Stimulated activated naive CD8-positive, alpha-beta T cell treated with anti-CD3 and anti-CD28 coated beads, Interleukin-15, Interleukin-2, amounts not matched to agents 100 ng/mL and 50 ng/mL, for 24 hours (primary cell): ENCODE measurements around the gene SUN1.
"Not testable (repeated sequence)": the region's sequence is repeated elsewhere in the genome, so short reads cannot be mapped to it uniquely, and the experiment has no call there.

Experiments used
- H3K27ac Mint-ChIP-seq: one replicate; pipeline ENCODE4 v1.8.0; 2021; ENCODE audit warnings: mild to moderate bottlenecking, mixed read lengths
- H3K27me3 Mint-ChIP-seq: one replicate; pipeline ENCODE4 v1.8.0; 2021; ENCODE audit warnings: mixed read lengths
- H3K36me3 Mint-ChIP-seq: one replicate; pipeline ENCODE4 v1.8.0; 2021; ENCODE audit warnings: low read depth, mixed read lengths
- H3K4me1 Mint-ChIP-seq: one replicate; pipeline ENCODE4 v1.8.0; 2021; ENCODE audit warnings: low read depth, mixed read lengths
- H3K4me3 Mint-ChIP-seq: one replicate; pipeline ENCODE4 v1.8.0; 2021; ENCODE audit warnings: mild to moderate bottlenecking, mixed read lengths
- H3K9me3 Mint-ChIP-seq: one replicate; pipeline ENCODE4 v1.8.0; 2021; ENCODE audit warnings: mixed read lengths

SUN1 gene

DNA sequence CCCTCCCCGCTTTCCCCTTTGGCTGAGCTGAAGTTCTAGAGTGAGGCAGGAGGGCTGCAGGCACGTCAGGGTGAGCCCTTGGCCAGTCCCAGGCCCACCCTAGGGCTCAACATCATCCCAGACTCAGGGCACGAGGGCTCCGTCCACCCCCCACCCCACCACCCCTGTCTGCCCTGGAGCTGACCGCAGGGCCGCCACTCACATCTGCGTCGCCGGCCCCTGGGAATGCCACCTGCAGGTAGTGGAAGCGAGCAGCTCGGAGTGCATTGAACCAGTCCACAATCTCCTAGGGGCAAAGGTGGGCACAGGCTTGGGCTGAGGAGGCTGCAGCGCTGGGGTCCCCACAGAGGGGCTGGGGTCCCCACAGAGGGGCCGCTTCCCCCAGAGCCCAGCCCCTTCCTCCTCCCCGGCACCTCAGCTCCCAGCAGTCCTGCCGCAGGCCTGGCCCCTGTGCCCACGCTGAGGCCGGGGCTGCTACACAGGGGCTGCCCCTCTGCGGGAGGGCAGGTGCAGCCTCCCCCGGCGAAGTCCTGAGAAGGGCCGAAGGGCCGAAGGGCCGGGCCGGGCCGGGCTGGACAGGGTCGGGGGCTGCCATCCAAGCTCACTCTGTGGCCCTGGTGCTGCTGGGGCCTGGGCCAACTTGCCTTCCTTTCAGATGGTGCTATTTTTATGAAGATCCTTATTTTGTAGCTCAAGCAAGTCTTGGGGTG, 68.2 kb downstream of the SUN1 start:
- peak overlapping the region; percentile 21 for H3K27ac Mint-ChIP-seq
- H3K9me3 Mint-ChIP-seq = no peaks in the 10 kb centered on the region
- no peaks in the 10 kb centered on the region for H3K27me3 Mint-ChIP-seq
- H3K4me3 Mint-ChIP-seq = no peak overlapping the region
- no peaks in the 10 kb centered on the region for H3K4me1 Mint-ChIP-seq
- H3K36me3 Mint-ChIP-seq = peaks cover 17% of the 10 kb centered on the region

GRCh38 chr7:901041-901387, 68.7 kb downstream of the SUN1 start:
- Mint-ChIP-seq H3K4me3 (no peak overlapping the region), H3K36me3 (peaks cover 15% of the 10 kb centered on the region), H3K27ac (peak overlapping the region; percentile 21), H3K27me3 (no peaks in the 10 kb centered on the region), H3K4me1 (no peaks in the 10 kb centered on the region), H3K9me3 (no peaks in the 10 kb centered on the region)

DNA sequence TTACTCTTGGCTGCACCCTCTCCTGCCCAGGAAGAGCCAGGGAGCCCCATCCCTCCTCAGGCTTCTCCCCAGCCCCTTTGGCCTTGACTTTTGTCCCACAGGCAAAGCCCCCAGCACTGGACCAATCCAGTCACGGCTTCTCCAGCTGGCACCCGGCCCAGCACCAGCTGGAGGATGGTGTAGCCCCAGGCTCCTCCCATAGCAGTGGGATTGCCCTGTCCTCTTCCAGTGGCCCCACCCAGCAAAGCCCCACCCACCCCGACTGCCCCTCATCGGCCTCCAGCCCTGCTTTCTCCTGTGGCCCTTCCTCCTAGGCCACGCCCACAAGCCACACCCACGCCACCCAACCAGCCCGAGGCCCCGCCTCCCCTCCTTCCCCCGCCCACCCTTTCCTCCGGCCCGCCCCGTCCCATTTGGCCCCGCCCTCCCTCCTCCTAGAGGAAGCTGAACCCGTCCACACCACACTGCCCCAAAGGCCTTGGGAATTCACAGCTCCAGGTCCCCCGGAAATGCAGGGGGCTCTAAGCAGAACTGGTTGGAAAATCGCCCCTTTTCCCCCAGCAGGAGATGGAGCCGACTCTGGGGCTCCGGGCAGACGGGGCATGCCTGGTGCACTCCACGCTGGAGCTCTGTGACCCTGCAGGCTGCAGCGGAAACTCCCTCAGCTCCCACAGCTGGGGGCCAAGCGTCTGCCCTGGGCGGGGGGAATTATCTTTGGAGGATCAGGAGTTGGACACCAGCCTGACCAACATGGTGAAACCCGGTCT, 69.3 kb downstream of the SUN1 start:
- Mint-ChIP-seq H3K4me1 (no peaks in the 10 kb centered on the region), H3K9me3 (no peaks in the 10 kb centered on the region), H3K27ac (no peak overlapping the region), H3K27me3 (no peaks in the 10 kb centered on the region), H3K36me3 (peaks cover 11% of the 10 kb centered on the region), H3K4me3 (no peak overlapping the region)

DNA sequence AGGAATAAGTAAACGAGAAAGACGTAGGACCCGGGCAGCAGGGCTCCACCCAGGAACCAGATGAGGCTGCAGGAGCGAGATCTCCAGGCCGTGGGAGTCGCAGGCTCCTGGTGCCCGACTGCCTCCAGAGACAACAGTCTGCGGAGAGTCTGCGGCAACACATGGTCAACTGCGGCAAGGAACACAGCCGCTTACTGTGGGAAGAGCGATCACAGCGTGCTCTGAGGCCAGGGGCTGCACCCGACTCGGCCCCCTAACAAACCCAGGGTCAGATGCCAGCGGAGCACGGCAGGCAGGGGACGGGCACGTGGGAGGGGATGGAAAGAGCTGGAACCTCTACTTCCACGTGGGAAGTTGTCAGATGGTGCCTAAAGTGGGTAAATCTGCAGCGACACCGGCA, 70.7 kb downstream of the SUN1 start:
- H3K4me3 Mint-ChIP-seq = no peak overlapping the region
- H3K36me3 Mint-ChIP-seq = peaks cover 7% of the 10 kb centered on the region

DNA sequence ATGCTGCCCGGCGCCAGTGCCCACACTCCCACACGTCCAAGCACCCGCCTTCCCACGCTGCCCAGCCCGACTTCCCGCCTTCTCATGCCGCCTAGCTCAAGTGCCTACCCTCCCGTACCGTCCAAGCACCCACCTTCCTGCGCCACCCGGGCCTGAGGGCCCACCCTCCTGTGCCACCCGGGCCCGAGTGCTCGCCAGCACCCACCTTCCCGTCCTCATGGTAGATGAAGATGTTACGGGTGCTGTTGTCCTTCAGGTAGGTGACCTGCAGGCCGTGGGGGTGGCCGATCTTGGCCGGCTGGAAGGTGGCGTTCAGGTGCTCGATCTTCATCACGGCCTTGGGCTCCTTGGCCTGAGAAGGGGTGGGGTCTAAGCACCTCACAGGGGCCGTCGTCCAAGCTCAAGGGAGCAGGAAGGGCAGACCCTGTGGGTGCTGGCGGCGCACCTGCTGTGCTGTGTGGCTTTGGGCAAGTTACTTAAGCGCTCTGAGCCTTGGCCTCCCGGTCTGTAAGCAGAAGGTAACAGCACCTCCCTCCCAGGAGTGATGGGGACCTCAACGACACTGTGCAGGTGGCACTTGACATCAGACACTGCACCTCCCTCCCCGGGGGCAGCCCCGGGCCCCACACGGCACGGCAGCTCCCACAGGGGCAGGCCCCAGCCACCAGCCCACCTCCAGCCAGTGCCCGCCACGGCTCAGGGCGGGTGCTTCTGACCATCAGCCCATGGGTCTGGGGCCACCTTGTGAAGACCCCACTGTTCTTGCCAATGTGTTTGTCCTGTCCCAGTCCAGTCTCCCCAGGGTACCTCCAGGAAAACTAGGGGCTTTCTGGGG, 71.9 kb downstream of the SUN1 start:
- Mint-ChIP-seq H3K27ac (no peak overlapping the region), H3K36me3 (peaks cover 7% of the 10 kb centered on the region), H3K9me3 (no peaks in the 10 kb centered on the region), H3K4me1 (no peaks in the 10 kb centered on the region), H3K27me3 (no peaks in the 10 kb centered on the region), H3K4me3 (no peak overlapping the region)

More for the DNA sequence above, 70.7 kb downstream of the SUN1 start:
- Mint-ChIP-seq H3K9me3 (no peaks in the 10 kb centered on the region), H3K27me3 (no peaks in the 10 kb centered on the region), H3K4me1 (no peaks in the 10 kb centered on the region), H3K27ac (no peak overlapping the region)

DNA sequence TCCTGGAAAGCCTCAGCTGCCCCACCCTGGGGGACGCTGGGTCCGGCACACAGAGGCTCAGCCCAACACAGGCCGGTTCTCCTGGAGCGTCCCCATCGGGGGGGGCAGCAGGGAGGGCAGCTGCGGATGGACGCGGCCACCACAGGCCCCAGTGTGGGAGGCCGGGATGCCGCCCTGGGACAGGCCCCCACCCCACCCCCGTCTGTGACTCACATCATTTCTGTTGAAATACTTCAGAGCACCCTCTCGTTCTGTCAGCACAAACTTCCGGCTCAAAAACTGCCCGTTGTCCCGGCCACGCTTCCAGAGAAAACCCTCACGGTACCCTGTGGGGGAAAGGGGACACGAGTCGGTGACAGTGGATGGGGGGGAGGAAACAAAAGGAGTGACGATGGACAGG, 72.6 kb downstream of the SUN1 start:
- H3K36me3 Mint-ChIP-seq = peaks cover 7% of the 10 kb centered on the region
- H3K4me1 Mint-ChIP-seq = peaks cover 3% of the 10 kb centered on the region
- no peak overlapping the region for H3K27ac Mint-ChIP-seq
- H3K9me3 Mint-ChIP-seq = no peaks in the 10 kb centered on the region
- no peak overlapping the region for H3K4me3 Mint-ChIP-seq
- H3K27me3 Mint-ChIP-seq = no peaks in the 10 kb centered on the region

DNA sequence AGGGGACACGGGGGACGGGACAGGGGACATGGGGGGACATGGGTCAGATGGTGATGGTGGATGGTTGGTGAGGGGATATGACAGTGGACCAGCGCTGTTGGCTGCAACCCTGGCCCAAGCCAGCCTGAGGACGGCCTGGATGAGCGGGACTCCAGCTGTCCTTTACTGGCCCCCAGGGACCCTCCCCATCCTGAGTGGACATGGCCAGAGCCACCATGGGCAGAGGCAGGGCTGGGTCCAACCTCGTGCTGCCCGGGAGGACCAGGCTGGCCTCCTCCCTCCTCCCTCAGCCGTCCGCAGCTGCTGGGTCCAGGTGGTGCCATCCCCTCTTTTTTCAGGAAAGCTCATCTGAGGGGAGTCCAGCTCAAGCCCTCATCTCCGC, 74.5 kb downstream of the SUN1 start:
- H3K27ac Mint-ChIP-seq = no peak overlapping the region
- no peak overlapping the region for H3K4me3 Mint-ChIP-seq
- peaks cover 13% of the 10 kb centered on the region for H3K4me1 Mint-ChIP-seq
- no peaks in the 10 kb centered on the region for H3K9me3 Mint-ChIP-seq
- no peaks in the 10 kb centered on the region for H3K27me3 Mint-ChIP-seq
- peaks cover 7% of the 10 kb centered on the region for H3K36me3 Mint-ChIP-seq

- Mint-ChIP-seq H3K27ac (no peak overlapping the region), H3K4me3 (no peak overlapping the region), H3K4me1 (peaks cover 13% of the 10 kb centered on the region), H3K27me3 (no peaks in the 10 kb centered on the region), H3K9me3 (no peaks in the 10 kb centered on the region), H3K36me3 (peaks cover 7% of the 10 kb centered on the region)
Observed at GRCh38 chr7:907158-907980, 75.1 kb downstream of the SUN1 start.

- H3K9me3 Mint-ChIP-seq = no peaks in the 10 kb centered on the region
- H3K4me1 Mint-ChIP-seq = peaks cover 16% of the 10 kb centered on the region
- H3K4me3 Mint-ChIP-seq = no peak overlapping the region
- H3K27ac Mint-ChIP-seq = no peak overlapping the region
- H3K27me3 Mint-ChIP-seq = no peaks in the 10 kb centered on the region
- no peaks in the 10 kb centered on the region for H3K36me3 Mint-ChIP-seq
Observed at GRCh38 chr7:908159-908581, 75.9 kb downstream of the SUN1 start.

DNA sequence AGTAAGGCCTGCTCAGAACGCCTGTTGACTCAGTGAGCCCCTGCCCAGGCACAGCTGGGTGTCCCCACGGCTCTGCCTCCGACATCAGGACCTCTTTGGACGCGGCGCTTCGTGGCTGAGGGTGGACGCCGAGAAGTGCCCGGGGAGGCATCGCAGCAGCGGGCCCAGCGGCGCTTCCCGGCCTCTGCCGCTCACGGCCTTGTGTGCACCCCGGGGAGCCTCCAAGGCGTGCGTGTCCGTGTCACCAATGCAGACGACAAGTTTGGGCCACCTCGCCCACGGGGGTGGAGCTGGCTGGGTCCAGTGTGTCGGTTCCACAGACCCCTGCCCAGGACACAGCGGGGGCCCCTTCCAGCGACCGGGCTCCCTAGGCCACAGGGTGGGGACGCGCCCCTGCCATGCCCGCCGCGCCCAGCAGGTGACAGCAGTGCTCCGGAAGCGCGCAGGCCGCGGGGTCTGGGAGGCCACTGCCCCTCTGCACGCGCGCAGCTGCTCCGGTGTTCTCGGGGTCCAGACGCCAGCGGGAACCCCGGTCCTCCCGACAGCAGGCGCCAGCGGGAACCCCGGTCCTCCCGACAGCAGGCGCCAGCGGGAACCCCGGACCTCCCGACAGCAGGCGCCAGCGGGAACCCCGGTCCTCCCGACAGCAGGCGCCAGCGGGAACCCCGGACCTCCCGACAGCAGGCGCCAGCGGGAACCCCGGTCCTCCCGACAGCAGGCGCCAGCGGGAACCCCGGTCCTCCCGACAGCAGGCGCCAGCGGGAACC, 76.5 kb downstream of the SUN1 start:
- not testable (repeated sequence) for H3K27ac Mint-ChIP-seq, H3K27me3 Mint-ChIP-seq, H3K4me3 Mint-ChIP-seq, H3K36me3 Mint-ChIP-seq, H3K9me3 Mint-ChIP-seq
- peaks cover 16% of the 10 kb centered on the region for H3K4me1 Mint-ChIP-seq

DNA sequence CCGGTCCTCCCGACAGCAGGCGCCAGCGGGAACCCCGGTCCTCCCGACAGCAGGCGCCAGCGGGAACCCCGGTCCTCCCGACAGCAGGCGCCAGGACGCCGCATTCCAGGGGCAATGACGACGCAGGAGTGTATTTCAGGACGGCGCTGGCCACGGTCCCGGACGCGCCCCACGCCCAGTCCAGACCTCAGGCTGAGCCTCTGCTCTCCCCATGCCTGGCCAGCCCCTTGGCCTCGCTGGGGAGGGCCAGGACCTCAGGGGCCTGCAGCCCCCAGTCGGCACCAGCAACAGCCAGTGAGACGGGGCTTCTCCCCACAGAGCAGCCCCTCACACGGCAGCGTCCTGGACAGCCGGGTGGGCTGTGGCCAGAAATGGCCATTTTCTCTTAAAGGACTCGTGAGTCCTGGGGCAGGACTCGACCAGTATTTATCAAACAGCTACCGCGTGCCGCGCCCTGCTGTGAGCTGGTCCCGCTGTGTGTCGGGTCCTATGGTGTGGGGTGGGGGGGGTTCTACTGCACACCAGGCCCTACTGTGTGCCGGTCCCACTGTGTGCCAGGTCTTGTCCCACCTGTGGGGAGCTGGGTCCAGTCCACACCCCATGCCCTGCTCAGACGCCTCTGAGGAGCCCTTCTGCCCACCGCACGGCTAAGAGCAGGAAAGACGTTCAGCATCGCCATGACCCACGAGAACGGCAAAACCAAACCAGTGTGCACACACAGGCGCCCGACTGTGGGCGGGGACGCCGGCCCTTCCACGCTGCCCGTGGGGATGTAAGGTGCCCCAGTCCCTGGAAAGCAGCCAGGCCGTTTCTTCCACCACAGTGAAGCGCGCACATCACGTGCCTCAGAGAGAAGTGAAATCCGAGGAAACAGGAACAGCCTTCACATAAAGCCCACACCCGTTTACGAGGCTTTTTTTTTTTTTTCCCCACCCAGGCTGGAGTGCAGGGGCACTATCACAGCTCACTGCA, 77.4 kb downstream of the SUN1 start:
- no peaks in the 10 kb centered on the region for H3K27me3 Mint-ChIP-seq
- no peaks in the 10 kb centered on the region for H3K36me3 Mint-ChIP-seq
- H3K4me3 Mint-ChIP-seq = peak overlapping the region; percentile 64
- no peaks in the 10 kb centered on the region for H3K9me3 Mint-ChIP-seq
- H3K27ac Mint-ChIP-seq = peak overlapping the region; percentile 65
- peaks cover 16% of the 10 kb centered on the region for H3K4me1 Mint-ChIP-seq

DNA sequence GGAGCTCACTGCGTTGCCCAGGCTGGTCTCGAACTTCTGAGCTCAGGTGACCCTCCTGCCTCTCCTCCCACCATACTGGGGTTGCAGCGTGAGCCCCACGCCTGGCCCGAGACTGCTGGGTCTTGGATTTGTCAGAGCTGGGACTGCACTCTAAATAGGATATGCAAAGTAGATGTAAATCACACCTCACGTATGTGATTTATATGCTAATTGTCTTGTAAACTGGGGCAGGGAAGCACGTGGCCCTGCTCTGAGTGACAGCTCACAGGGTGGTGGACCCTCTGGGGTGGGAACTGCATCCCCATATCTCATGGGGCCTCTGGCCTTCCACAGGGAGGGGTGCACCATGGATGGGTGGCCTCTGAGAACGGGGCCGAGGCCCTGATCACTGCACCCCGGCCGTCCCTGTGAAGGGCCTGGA, 78.2 kb downstream of the SUN1 start:
- H3K9me3 Mint-ChIP-seq = no peaks in the 10 kb centered on the region
- H3K27ac Mint-ChIP-seq = peak overlapping the region; percentile 65
- no peaks in the 10 kb centered on the region for H3K36me3 Mint-ChIP-seq
- H3K4me1 Mint-ChIP-seq = peaks cover 16% of the 10 kb centered on the region
- no peaks in the 10 kb centered on the region for H3K27me3 Mint-ChIP-seq
- H3K4me3 Mint-ChIP-seq = peak overlapping the region; percentile 64

GRCh38 chr7:910931-911431, 78.7 kb downstream of the SUN1 start:
- H3K4me3 Mint-ChIP-seq = no peak overlapping the region
- no peaks in the 10 kb centered on the region for H3K9me3 Mint-ChIP-seq
- no peaks in the 10 kb centered on the region for H3K27me3 Mint-ChIP-seq
- H3K4me1 Mint-ChIP-seq = peaks cover 18% of the 10 kb centered on the region
- H3K27ac Mint-ChIP-seq = no peak overlapping the region
- peaks cover 2% of the 10 kb centered on the region for H3K36me3 Mint-ChIP-seq
